Renal cortical epithelial cell (primary cell): ENCODE data around the gene TRAF4. TPM values are rescaled to one million over a fixed set of nuclear protein-coding genes. Genes with fewer than 3 reads are reported as not detected.
A peak's percentile ranks its signal among the peaks of the same experiment; 100 is the strongest.
"Not testable (repeated sequence)": the region's sequence is repeated elsewhere in the genome, so short reads cannot be mapped to it uniquely, and the experiment has no call there.

Experiments
- DNase-seq: peaks from one replicate; pipeline ENCODE4 v3.0.0-alpha.2; 2011; ENCODE audit warnings: low read depth
- total RNA-seq: library from RNA; depleted of rRNA; stranded (reverse); fragments of >200 nt; gene quantifications from 2 replicates; pipeline ENCODE4 v1.2.3, GENCODE V29; 2014

The TRAF4 gene
- total RNA-seq, 1 donor from 2014 or later: 63.8 TPM

DNA sequence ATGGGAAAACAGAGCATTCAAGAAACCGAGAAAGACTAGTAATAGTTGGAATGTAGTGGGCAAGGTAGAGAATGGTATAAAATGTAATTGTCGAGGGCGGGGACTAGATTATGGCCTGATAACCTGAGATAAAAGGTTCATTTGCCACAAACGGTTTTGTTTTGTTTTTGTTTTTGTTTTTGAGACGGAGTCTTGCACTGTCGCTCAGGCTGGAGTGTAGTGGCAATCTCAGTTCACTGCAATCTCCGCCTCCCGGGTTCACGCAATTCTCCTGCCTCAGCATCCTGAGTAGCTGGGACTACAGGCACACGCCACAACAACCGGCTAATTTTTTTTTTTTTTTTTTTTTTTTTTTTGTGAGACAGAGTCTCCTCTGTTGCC, 13.9 kb upstream of the TRAF4 start:
- DNase-seq: no peak

DNA sequence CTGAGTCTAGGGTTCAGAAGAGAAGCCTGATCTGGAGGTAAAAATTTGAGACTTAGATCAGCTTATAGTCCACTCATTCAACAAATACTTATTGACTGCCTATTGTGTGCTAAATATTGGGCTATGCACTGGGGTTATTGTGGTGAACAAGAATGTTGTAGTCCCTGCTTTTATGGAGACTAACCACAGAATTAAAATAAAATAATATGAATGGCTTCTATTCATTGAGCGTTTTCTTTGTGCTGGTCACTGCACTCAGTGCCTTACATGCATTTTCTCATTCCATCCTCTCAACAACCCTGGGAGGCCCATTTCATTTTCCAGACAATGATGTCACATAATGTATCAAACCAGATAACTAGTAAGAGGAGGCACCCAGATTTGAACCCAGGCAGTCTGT, 10.5 kb upstream of the TRAF4 start:
- DNase-seq: no peak

DNA sequence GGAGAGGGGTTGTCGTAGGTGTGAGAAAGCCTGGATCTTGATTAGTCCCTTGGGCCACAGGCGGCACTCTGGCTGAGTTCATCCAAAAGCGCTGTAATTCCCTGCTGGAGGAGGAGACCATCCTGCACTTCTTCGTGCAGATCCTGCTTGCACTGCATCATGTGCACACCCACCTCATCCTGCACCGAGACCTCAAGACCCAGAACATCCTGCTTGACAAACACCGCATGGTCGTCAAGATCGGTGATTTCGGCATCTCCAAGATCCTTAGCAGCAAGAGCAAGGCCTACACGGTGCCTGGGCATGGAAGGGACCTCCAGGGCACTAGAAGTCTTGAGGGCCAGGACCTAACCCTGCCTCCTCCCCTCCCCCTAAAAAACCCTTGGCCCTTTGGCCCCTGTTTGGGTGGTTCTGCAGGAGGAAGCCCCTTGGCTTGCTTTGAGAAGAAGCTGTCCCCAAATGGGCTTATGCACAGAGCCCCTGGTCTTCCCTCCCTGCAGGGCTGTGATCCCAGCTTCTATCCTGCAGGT, 9.0 kb upstream of the TRAF4 start:
- DNase-seq: no peak

DNA sequence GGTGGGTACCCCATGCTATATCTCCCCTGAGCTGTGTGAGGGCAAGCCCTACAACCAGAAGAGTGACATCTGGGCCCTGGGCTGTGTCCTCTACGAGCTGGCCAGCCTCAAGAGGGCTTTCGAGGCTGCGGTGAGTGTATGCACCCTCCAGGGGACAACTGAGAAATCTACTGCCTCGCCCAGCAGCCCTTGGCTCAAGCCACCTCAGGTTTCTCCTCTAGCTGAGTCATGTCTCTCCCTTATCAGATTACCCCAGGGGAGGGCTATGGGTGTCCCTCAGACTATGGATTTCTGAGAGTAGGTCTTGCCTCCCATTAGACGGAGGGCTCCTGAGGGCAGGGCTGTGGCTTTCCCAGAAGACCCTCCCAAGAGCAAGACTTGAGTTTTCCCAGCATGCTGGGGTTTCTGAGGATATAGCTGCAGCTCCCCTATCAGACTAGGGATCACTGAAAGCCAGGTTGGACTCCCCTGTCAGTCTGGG, 8.5 kb upstream of the TRAF4 start:
- no peak for DNase-seq

DNA sequence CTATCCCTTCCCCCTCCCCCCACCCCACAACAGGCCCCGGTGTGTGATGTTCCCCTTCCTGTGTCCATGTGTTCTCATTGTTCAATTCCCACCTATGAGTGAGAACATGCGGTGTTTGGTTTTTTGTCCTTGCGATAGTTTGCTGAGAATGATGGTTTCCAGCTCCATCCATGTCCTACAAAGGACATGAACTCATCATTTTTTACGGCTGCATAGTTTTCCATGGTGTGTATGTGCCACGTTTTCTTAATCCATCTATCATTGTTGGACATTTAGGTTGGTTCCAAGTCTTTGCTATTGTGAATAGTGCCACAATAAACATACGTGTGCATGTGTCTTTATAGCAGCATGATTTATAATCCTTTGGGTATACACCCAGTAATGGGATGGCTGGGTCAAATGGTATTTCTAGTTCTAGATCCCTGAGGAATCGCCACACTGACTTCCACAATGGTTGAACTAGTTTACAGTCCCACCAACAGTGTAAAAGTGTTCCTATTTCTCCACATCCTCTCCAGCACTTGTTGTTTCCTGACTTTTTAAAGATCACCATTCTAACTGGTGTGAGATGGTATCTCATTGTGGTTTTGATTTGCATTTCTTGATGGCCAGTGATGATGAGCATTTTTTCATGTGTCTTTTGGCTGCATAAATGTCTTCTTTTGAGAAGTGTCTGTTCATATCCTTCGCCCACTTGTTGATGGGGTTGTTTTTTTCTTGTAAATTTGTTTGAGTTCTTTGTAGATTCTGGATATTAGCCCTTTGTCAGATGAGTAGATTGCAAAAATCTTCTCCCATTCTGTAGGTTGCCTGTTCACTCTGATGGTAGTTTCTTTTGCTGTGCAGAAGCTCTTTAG, 7.7 kb upstream of the TRAF4 start:
- DNase-seq: not testable (repeated sequence)

DNA sequence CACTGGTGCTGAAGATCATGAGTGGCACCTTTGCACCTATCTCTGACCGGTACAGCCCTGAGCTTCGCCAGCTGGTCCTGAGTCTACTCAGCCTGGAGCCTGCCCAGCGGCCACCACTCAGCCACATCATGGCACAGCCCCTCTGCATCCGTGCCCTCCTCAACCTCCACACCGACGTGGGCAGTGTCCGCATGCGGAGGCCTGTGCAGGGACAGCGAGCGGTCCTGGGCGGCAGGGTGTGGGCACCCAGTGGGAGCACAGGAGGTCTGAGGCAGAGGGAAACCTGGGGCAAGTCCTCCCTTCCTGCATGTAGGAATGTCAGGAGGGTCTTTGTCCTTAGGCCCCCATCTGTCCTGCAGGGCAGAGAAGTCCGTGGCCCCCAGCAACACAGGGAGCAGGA, 6.5 kb upstream of the TRAF4 start:
- DNase-seq: no peak

DNA sequence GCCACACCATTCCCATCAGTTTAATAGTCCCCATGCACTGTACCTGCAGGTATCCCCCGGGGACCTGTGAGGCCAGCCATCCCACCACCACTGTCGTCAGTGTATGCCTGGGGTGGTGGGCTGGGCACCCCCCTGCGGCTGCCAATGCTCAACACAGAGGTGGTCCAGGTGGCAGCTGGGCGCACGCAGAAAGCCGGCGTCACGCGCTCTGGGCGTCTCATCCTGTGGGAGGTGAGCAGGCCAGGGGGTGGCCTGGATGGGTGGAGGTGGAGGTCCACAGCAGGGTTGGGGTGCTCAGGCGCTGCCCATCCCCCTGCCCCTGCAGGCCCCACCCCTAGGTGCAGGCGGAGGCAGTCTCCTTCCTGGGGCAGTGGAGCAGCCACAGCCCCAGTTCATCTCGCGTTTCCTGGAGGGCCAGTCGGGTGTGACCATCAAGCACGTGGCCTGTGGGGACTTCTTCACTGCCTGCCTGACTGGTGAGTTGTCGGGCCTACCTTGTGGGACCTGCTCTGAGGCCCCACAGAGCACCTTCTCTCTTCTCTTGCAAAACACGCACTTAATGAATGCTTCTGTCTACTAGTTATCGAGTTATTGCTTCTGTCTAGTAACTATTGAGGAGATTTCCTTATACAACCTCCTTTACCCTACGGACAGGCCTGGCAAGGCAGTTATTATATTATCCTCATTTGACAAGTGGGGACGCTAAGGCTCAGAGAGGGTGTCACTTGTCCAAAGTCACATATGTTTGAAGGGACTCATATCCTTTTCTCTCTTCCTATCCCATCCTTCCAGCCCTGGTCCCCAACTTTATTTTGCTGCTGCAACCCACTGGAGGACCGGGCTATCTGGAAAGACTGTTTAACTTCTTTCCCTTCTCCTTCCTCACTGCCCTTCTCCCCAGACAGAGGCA, 5.8 kb upstream of the TRAF4 start:
- DNase-seq: peak; percentile 59

DNA sequence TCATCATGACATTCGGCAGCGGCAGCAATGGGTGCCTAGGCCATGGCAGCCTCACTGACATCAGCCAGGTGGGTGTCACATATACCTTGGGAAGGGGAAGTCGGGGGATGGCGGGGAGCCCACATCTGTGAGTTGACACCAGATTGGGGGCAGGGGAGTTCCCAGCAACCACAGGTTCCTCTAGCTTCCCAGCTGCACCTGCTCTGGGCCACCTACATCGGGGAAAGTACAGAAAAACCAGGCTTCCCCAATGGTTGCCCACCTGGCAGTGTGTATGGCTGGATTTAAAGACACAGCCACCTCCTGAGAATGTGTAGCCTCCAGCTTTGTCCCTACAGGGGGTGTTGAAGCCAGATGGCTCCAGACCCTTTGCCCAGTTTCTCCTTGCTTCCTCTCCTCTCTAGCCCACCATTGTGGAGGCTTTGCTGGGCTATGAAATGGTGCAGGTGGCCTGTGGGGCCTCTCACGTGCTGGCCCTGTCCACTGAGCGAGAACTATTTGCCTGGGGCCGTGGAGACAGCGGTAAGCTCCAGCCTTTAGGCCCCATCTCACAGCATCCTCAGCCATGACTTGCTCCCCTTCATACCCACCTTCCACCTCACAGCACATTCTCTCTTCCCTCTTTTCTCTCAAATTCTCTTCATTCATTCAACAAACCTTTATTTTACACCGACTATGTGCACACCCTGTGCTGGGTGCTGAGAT, 5.0 kb upstream of the TRAF4 start:
- no peak for DNase-seq

DNA sequence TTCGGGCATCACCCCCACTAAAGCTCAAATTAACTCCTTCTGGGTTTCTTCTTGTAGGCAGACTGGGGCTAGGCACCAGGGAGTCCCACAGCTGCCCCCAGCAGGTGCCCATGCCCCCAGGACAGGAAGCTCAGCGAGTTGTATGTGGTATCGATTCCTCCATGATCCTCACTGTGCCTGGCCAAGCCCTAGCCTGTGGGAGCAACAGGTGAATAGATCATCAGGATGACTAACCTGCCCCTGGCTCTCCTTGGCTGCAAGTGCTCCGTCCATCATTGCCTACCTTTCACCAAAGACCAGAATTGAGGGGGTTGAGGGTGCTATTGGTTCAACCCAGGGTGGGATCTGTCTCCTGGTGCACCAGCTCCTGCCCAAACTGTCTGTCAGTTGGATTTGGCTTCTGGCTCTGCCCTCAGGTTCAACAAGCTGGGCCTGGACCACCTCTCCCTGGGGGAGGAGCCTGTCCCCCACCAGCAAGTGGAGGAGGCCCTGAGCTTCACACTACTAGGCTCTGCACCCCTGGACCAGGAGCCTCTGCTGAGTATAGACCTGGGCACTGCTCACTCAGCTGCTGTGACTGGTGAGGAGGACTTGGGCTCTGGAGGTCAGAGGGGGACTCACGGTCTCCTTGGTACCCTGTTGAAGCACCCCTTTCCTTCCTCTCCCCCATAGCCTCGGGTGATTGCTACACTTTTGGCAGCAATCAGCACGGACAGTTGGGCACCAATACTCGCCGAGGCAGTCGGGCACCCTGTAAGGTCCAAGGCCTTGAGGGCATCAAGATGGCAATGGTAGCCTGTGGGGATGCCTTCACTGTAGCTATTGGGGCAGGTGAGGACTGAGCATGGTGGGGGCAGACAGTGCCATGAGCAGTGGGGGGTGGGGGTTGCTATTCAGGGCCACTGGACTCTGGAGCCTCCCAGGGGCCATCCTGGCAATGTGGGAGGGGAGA, 3.1 kb upstream of the TRAF4 start:
- DNase-seq: no peak

DNA sequence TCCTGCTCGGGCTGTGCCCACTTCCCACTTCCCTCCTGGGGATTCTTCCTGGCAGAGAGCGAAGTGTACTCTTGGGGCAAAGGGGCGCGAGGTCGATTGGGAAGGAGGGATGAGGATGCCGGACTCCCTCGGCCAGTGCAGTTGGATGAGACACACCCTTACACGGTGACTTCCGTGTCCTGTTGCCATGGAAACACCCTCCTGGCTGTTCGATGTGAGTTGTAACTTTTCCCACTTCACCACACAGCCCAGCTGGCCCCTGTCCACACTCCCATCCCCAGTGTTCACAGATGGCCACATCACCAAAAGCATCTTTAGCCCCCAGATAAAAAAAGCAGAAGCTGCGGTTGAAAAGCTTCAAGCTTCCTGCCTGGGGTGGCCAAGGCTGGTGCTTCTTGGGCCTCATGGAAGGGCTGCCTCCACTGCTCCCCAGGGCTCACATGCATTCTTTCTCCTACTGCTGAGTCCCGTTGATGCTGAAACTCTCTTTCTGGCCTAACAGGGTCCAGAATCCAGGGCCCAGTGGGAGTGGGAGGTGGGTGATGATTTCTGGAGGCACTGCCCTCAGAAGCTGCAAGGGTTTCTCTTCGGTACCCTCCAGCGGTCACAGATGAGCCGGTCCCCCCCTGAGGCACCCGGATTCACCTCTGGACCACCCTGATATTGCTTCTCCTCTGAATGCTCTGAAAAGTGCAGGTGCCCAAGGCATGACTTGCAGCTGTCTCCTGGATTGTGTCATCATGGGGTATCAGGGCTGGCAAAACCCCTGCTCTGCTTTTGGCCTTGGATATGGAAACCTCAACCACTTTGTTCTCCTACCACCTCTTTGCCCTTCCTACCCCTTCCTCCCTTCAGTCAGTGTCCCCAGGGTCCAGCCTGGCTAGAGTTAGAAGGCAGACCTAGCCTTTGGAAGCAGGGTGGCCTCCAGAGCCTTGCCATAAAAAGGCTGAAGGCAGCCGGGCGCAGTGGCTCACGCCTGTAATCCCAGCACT, 2.2 kb upstream of the TRAF4 start:
- no peak for DNase-seq

DNA sequence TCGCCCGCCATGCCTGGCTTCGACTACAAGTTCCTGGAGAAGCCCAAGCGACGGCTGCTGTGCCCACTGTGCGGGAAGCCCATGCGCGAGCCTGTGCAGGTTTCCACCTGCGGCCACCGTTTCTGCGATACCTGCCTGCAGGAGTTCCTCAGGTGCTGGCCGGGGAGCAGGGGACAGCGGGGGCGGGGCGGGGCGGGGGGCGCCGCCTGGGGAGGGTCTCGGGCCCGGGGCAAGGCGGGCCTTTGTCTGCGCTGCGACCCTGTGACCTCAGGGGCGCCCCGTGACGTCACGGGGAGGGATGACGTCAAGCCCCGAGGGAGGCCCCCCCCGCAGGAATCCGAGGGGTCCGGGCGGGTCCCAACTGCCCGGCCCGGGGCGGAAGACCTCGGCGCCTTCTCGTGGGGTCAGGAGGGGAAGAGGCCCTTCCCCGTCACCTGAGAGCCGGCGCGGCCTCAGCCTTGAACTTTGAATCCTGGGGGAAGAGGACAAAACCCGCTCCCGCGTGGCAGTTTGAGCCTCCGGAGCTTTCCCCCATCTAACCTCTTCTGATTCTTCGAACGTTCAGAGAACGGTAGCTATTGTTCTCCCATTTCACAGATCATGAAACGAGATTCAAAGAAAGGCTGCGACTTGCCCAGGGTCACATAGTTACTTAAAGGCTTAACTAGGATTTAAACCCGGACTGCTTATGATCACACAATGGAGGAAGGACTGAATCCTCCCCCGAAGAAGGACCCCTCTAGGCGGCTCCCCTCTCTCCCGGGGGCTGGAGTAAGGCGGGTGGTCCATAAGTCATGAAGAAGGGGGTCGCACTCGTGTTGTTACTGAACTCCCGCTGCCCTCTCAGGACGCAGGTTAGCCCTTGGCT, 527 bp downstream of the TRAF4 start:
- no peak for DNase-seq

DNA sequence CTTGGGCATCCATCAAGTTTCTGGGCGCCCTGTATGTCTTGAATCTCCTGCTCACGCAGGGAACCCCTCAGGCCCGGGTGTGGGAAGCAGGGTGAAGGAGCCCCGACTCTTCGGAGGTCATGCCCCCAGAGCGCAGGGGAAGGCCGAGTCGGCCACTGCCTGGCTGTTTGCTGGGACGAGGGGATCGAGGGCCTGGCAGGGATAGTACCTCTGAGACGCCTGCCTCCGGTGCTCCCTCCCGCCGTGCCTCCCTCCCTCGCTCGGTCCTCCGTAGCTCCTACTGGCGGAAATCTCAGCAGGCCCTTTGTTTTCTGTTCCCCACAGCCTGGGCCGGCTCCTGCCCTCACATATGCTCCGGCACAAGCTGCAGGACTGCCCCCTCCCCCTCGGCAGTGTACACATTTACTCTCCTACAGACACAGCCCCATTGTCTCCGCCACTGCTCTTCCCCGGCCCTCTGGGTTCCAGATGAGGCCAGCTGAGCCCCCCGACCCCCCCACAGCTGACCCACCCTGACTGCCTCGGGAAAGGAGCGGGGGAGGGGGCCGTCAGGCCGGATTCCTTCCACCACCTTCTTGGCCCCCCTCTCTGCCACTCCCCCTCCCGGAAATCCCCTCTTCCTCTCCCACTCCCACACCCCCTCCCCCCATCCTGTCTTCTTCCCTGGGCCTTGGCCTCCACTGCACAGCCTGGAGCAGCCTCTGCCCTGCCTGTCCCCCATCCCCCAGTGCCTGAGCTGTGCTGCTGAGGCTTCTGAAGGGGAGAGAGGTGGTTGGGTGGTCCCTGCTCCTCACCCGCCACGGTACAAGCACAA, 1.4 kb downstream of the TRAF4 start:
- DNase-seq: no peak

DNA sequence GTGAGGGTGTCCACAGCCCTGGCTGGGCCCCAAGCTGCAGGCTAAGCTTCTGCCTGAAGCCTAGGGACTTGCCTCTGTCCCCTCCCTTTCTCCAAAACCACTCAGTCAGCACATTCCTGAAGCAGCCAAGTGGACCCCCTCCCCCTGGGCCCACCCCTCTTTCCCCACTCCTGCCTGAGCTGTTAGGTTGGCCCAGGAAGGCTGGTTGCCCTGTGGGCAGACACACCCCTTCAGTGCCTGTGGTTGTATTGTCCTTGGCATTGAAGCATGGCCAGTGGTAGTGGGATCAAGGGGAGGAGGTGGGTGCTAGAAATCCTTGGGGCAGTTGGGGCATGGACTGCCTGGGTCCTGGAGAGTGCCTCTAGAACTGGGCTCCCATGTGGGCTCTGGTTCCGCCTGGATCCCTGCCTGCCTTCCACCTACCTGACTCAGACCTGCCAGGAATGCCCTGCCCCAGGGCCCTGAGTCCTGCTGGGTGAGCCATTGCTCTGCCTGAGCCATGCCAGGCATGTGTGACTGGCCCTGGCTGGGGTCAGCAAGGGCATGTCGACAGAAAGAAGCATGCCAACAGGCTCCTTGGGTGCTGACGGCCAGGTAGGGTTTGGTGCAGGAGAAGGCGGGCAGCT, 2.1 kb downstream of the TRAF4 start:
- peak; percentile 90 for DNase-seq

DNA sequence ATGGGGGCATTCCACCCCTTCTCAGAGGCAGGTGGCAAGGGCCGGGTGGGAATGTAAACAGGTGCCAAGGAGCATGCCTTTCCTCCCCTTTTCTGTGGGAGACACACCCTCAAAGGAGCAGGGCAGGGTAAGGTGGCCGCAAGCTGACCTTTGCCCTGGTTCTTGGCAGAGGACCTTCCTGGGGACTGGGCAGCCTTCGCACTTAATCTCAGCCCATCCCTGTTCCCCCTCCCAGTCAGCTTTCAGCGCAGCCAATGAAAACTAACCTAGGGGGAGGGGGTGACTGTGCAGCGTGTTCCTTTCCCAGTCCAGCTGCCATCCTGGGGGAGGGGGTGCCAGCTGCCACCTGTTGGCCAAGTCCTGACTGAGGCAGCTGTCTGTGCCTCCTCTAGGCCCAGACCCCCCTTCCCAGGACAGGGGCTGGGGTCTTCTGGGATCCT, 2.8 kb downstream of the TRAF4 start:
- DNase-seq: peak; percentile 74

DNA sequence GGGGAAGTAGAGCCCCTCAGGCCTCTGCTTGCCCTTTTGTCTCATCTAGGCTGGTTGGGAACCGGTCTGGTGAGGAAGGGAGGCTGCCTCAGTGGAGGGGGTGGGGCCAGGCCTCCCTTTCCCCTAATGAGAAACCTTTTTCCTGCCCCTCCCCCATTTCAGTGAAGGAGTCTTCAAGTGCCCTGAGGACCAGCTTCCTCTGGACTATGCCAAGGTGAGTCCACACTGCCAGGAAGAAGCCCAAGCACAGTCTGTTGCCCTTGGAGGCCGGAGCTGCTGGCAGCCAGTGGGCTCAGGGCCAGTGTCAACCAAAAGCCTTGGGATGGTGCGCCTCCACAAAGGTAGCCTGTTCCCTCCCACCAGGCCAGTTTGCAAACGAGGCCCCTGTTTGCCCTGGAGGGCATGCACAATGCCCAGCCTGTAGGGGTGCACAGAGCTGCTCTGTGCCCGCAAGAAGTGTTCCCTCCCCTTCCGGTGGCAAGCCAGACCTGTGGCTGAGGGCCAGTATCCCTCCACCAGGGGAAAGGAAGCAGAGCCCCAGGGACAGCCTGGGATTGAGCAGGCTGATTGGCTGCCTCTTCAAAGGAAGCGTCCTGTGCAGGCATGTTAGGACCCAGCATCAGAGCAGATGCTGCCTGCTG, 3.4 kb downstream of the TRAF4 start:
- DNase-seq: peak; percentile 70
